ENCODE results near the gene C1orf21.
A peak's percentile ranks its signal among the peaks of the same experiment; 100 is the strongest.

Gene C1orf21

GRCh38 chr1:184473176-184473966, 86.5 kb downstream of the C1orf21 start:
- no peak overlapping the region for H3K4me3 ChIP-seq (ENCODE audit: low read length)
- TF ChIP-seq, protein P1, sequence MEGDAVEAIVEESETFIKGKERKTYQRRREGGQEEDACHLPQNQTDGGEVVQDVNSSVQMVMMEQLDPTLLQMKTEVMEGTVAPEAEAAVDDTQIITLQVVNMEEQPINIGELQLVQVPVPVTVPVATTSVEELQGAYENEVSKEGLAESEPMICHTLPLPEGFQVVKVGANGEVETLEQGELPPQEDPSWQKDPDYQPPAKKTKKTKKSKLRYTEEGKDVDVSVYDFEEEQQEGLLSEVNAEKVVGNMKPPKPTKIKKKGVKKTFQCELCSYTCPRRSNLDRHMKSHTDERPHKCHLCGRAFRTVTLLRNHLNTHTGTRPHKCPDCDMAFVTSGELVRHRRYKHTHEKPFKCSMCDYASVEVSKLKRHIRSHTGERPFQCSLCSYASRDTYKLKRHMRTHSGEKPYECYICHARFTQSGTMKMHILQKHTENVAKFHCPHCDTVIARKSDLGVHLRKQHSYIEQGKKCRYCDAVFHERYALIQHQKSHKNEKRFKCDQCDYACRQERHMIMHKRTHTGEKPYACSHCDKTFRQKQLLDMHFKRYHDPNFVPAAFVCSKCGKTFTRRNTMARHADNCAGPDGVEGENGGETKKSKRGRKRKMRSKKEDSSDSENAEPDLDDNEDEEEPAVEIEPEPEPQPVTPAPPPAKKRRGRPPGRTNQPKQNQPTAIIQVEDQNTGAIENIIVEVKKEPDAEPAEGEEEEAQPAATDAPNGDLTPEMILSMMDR (IDR thresholded peaks at IDR 0.05; ENCODE audit: insufficient read depth, low read depth, low read length, missing control alignments): no peak
- peak; percentile 53 for DNase-seq (ENCODE audit: low read depth)

GRCh38 chr1:184476187-184476586, 89.4 kb downstream of the C1orf21 start:
- H3K4me3 ChIP-seq (ENCODE audit: low read length): no peak overlapping the region
- DNase-seq (ENCODE audit: low read depth): no peak
- TF ChIP-seq, protein P1 (IDR thresholded peaks at IDR 0.05; ENCODE audit: insufficient read depth, low read depth, low read length, missing control alignments): no peak

DNA sequence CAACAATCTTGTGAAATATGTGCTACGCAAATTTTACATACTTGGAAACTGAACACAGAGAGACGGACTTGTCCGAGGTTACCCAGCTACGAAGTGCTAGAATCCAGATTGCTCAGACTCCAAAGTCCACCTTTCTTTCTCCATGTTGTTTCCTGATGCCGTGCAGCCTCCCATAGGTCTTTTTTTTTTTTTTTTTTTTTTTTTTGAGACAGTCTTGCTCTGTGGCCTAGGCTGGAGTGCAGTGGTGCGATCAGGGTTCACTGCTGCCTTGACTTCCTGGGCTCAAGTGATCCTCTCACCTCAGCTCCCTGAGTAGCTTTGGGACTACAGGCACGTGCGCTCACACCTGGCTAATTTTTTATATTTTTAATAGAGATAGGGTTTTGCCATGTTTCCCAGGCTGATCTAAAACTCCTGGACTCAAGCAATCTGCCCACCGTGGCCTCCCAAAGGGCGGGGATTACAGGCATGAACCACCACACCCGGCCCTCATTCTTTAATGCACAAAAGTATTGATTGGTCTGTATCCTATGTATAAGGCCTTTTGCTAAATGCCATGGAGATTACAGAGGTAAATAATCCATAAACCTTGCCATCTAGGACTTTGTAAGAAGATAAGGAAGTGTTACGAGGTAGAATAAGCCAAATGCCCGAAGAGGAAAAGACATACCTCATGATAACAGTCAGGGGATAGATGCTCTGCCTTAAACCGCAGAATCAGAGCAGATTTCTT, 92.8 kb downstream of the C1orf21 start:
- no peak overlapping the region for H3K4me3 ChIP-seq (ENCODE audit: low read length)
- no peak for DNase-seq (ENCODE audit: low read depth)
- TF ChIP-seq, protein P1 (IDR thresholded peaks at IDR 0.05; ENCODE audit: insufficient read depth, low read depth, low read length, missing control alignments): no peak

- no peak overlapping the region for H3K4me3 ChIP-seq (ENCODE audit: low read length)
- TF ChIP-seq, protein P1 (IDR thresholded peaks at IDR 0.05; ENCODE audit: insufficient read depth, low read depth, low read length, missing control alignments): no peak
- DNase-seq (ENCODE audit: low read depth): no peak
Measured at GRCh38 chr1:184480736-184481135, 93.9 kb downstream of the C1orf21 start.

DNA sequence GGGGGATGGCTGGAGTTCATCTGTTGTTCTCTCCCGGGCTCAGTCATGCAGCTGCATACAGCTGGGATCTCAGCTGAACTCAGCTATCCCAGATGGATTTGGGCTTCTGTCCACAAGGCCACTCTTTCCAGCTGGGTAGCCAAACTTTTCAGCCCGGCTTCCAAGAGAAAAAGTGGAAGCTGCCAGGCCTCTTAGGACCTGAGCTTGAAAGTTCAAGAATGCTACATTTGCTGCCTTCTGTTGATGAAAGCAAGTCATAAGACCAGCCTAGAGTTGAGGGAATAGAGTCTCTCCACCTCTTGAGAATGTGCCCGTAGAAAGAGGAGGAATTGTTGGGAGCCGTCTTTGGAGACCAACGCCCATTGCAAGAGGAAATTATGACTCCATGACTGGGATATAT, 95.3 kb downstream of the C1orf21 start:
- TF ChIP-seq, protein P1 (IDR thresholded peaks at IDR 0.05; ENCODE audit: insufficient read depth, low read depth, low read length, missing control alignments): no peak
- no peak for DNase-seq (ENCODE audit: low read depth)
- no peak overlapping the region for H3K4me3 ChIP-seq (ENCODE audit: low read length)

DNA sequence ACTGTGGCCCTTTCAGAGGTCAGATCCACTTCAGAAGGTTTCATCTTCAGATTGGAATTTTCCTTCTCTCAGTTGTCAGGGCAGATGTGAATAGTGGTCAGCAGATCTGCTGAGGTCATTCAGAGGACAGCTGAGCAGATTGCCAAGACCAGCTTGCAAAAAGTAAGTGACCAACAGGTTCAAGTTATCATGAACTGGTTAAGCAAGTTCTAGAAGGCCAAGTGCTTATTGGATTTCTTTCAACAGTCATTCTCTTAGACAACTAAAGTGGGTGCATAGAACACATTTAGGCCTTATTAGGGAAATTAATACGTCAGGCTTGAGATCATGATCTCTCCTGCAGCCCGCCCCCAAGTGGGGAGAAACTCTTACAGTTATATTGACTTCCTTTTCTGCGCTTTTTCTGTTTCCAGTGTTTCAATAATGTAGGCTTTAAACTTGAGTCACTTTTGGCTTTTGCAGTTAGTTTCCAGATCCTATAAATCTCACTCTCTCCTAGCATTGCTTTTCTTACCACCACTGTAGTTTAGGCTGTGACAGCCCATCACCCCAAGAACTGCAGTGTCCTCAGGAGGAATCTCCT, 96.4 kb downstream of the C1orf21 start:
- TF ChIP-seq, protein P1 (IDR thresholded peaks at IDR 0.05; ENCODE audit: insufficient read depth, low read depth, low read length, missing control alignments): no peak
- no peak overlapping the region for H3K4me3 ChIP-seq (ENCODE audit: low read length)

More for the DNA sequence above, 96.4 kb downstream of the C1orf21 start:
- DNase-seq (ENCODE audit: low read depth): peak; percentile 15
